NCI-H1417 treated with DMSO at 0.1 percent for 48 hours (cell line): ENCODE results near the gene NOX5.
"Not testable (repeated sequence)": the region's sequence is repeated elsewhere in the genome, so short reads cannot be mapped to it uniquely, and the experiment has no call there.

Experiments used
- DNase-seq: peaks from one replicate; lab custom pipeline; 2025; lab: John Stamatoyannopoulos, UW

NOX5 gene

GRCh38 chr15:69058830-69059556 is 44.5 kb downstream of the NOX5 start:
- peak; percentile 54 for DNase-seq

GRCh38 chr15:69059557-69059943 is 45.1 kb downstream of the NOX5 start:
- DNase-seq, result no peak

GRCh38 chr15:69060041-69060481 is 45.6 kb downstream of the NOX5 start:
- DNase-seq, result no peak

GRCh38 chr15:69060744-69061143 is 46.2 kb downstream of the NOX5 start:
- no peak for DNase-seq

- no peak for DNase-seq
These were observed 46.9 kb downstream of the NOX5 start for GRCh38 chr15:69061414-69061842.

GRCh38 chr15:69064649-69065048 is 50.2 kb downstream of the NOX5 start:
- no peak for DNase-seq

GRCh38 chr15:69066007-69066995 is 51.8 kb downstream of the NOX5 start:
- DNase-seq, result no peak

GRCh38 chr15:69067296-69067695 is 52.8 kb downstream of the NOX5 start:
- DNase-seq, result no peak

GRCh38 chr15:69068157-69068556 is 53.7 kb downstream of the NOX5 start:
- DNase-seq, result no peak

GRCh38 chr15:69069290-69069689 is 54.8 kb downstream of the NOX5 start:
- DNase-seq, result not testable (repeated sequence)

GRCh38 chr15:69069996-69070395 is 55.5 kb downstream of the NOX5 start:
- no peak for DNase-seq

GRCh38 chr15:69070396-69070795 is 55.9 kb downstream of the NOX5 start:
- no peak for DNase-seq

GRCh38 chr15:69071260-69071659 is 56.8 kb downstream of the NOX5 start:
- DNase-seq, result no peak

- DNase-seq, result no peak
These were observed 58.4 kb downstream of the NOX5 start for GRCh38 chr15:69072906-69073305.

GRCh38 chr15:69074001-69074842 is 59.7 kb downstream of the NOX5 start:
- peak; percentile 41 for DNase-seq

- peak; percentile 30 for DNase-seq
These were observed 60.3 kb downstream of the NOX5 start for GRCh38 chr15:69074843-69075224.

GRCh38 chr15:69075440-69075839 is 60.9 kb downstream of the NOX5 start:
- DNase-seq, result no peak

GRCh38 chr15:69076756-69077155 is 62.3 kb downstream of the NOX5 start:
- DNase-seq, result no peak

- DNase-seq, result no peak
These were observed 64.1 kb downstream of the NOX5 start for GRCh38 chr15:69078638-69079037.

GRCh38 chr15:69080295-69081248 is 66.1 kb downstream of the NOX5 start:
- DNase-seq, result no peak
